Thymus (tissue), 11 donors: ENCODE data around the gene BMPR1B. TPM values are rescaled to one million over a fixed set of nuclear protein-coding genes. Genes with fewer than 3 reads are reported as not detected.
A peak's percentile ranks its signal among the peaks of the same experiment; 100 is the strongest.

Experiments
- DNase-seq, 9 donors: peaks; one replicate each; pipeline ENCODE4 v3.0.0-alpha.2; 2013; ENCODE audit warnings: low spot score in 9 of 9, low read depth in 6 of 9, missing footprints in 1 of 9
- H3K27ac ChIP-seq, 2 donors: one replicate each; pipeline ENCODE4 v1.5.1; 2013; ENCODE audit warnings: control low read depth in 1 of 2, low read depth in 1 of 2, low read length in 1 of 2, mild to moderate bottlenecking in 1 of 2, moderate library complexity in 1 of 2
- H3K27me3 ChIP-seq, 2 donors: one replicate each; pipeline ENCODE4 v1.5.1; 2013; ENCODE audit warnings: low read length in 1 of 2; ENCODE audit not compliant: control insufficient read depth in 2 of 2, insufficient read depth in 1 of 2
- H3K36me3 ChIP-seq, 2 donors: one replicate each; pipeline ENCODE4 v1.5.1; 2013; ENCODE audit warnings: low read length in 1 of 2, mild to moderate bottlenecking in 1 of 2, moderate library complexity in 1 of 2; ENCODE audit not compliant: control insufficient read depth in 2 of 2, insufficient read depth in 2 of 2
- H3K4me1 ChIP-seq, 2 donors: one replicate each; pipeline ENCODE4 v1.5.1; 2013; ENCODE audit warnings: low read length in 2 of 2; ENCODE audit not compliant: control insufficient read depth in 2 of 2, insufficient read depth in 2 of 2
- H3K4me3 ChIP-seq, 2 donors: one replicate each; pipeline ENCODE4 v1.5.1; 2013; ENCODE audit warnings: low read length in 2 of 2, control low read depth in 1 of 2, mild to moderate bottlenecking in 1 of 2
- H3K9me3 ChIP-seq, 2 donors: one replicate each; pipeline ENCODE4 v1.5.1; 2013; ENCODE audit warnings: low read length in 1 of 2, mild to moderate bottlenecking in 1 of 2; ENCODE audit not compliant: control insufficient read depth in 2 of 2, insufficient read depth in 1 of 2
- WGBS: extraction: QIAGEN DNeasy Blood & Tissue Kit; methylation state at CpG from one replicate; pipeline ENCODE4 v1.1.7; 2013; 5-methylcytosine and 5-hydroxymethylcytosine counted together
- polyA plus RNA-seq: library from polyadenylated mRNA; stranded (reverse); fragments of 200-250 nt; gene quantifications from one replicate; pipeline ENCODE4 v1.2.3, GENCODE V29; 2013
- total RNA-seq: library from RNA; stranded (reverse); fragments of 120-200 nt; gene quantifications from one replicate; pipeline ENCODE4 v1.2.4, GENCODE V29; 2013
- donor health status: healthy.

BMPR1B gene
- total and polyA plus RNA-seq, 2 donors, result 2.2 to 12.5 TPM

DNA sequence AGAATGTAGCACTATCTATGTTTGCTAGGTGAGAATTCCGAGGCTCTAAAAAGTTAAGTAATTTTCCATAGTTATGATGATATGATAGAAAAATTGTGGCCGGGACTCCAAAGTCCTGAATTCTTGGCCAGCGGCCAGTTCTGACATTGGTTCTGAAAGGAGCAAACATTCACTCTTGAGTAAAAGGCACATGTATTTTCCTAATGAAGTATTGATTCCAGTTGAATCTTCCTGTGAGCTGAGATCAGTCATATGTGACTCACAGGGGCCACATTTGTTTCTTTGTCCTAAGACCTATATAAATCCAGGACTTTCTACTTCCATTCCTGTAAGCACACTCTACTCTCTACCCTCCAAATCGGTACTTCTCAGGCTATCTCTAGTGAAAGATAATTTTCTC, 349.9 kb downstream of the BMPR1B start:
- no peak overlapping the region for H3K27ac ChIP-seq
- no peaks in the 10 kb centered on the region for H3K4me1 ChIP-seq
- DNase-seq, result no peak
- peaks cover 0 to 10% of the 10 kb centered on the region in 2 donors for H3K36me3 ChIP-seq
- H3K4me3 ChIP-seq, result no peak overlapping the region
- no peaks in the 10 kb centered on the region for H3K9me3 ChIP-seq
- H3K27me3 ChIP-seq, result no peaks in the 10 kb centered on the region
- 97% methylated on average over 4 of the region's 4 CpGs for WGBS

DNA sequence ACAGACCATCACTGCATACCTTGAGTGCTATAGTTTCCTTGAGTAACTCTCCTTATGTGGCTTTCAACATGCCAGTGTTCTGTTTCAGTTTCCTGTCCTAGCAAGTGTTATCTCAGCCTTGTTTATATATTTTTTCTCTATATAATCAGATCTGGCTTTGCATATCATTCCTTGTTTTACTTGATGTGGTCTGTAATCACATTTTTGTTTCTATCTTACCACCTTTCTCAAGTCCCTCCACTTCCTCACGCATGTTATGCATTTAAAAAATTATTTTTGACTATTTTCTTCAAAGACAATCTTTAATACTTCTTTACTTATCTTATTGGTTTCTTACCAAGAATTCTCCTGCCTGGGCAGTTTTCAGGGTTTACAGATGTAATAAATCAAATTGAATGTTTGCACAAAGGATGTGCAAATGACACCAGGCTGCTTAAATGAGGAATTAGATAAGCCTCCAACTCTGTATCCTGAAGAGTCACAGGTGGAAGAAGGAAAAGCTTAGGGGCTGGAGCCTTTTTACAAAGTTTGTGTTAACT, 351.2 kb downstream of the BMPR1B start:
- no peaks in the 10 kb centered on the region for H3K9me3 ChIP-seq
- H3K27me3 ChIP-seq, result no peaks in the 10 kb centered on the region
- H3K4me3 ChIP-seq, result no peak overlapping the region
- H3K36me3 ChIP-seq, result peaks cover 0 to 10% of the 10 kb centered on the region in 2 donors
- DNase-seq, result no peak
- H3K27ac ChIP-seq, result no peak overlapping the region
- WGBS, result 92% methylated on average over 1 of the region's 1 CpG
- no peaks in the 10 kb centered on the region for H3K4me1 ChIP-seq

DNA sequence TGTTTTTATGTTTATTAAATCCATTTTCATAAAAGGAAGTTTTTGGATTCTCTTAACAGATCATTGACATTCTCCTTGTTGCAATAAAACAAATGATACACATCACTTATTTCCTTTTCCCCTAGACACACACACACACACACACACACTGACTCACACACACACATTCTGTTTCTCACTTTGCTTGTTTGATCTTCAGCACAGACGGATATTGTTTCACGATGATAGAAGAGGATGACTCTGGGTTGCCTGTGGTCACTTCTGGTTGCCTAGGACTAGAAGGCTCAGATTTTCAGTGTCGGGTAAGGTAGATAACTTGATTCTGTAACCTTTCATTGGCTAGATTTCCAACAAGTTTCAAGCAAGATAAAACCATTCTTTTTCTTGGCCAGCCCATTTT, 356.8 kb downstream of the BMPR1B start:
- Histone ChIP-seq H3K36me3 (peaks cover 0 to 21% of the 10 kb centered on the region in 2 donors), H3K27ac (no peak overlapping the region), H3K4me1 (no peaks in the 10 kb centered on the region), H3K4me3 (no peak overlapping the region), H3K27me3 (no peaks in the 10 kb centered on the region), H3K9me3 (no peaks in the 10 kb centered on the region)
- no peak for DNase-seq
- WGBS, result 91% methylated on average over 3 of the region's 3 CpGs

DNA sequence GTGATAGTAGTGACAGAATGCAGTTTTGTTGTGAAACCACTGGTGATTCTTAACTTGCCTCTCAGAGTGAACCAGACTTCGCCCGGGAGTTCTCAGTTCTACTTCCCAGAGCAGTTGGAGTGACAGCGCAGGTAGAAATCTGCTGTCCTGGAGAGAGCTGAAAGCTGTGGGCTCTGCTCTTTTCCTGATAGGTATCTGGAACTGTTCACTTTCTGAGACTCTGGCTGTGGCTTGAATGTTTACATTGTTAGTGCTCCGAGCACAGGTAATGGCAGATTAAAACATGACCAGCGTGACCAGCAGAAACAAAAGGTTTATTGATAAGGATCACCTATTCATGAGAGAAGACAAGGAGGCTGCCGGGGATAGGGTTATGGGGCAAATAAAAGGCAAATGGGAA, 360.7 kb downstream of the BMPR1B start:
- no peak overlapping the region for H3K4me3 ChIP-seq
- 96% methylated on average over 6 of the region's 6 CpGs for WGBS
- no peaks in the 10 kb centered on the region for H3K27me3 ChIP-seq
- no peak for DNase-seq
- H3K9me3 ChIP-seq, result no peaks in the 10 kb centered on the region
- H3K36me3 ChIP-seq, result peaks cover 0 to 21% of the 10 kb centered on the region in 2 donors
- H3K4me1 ChIP-seq, result no peaks in the 10 kb centered on the region
- H3K27ac ChIP-seq, result no peak overlapping the region

DNA sequence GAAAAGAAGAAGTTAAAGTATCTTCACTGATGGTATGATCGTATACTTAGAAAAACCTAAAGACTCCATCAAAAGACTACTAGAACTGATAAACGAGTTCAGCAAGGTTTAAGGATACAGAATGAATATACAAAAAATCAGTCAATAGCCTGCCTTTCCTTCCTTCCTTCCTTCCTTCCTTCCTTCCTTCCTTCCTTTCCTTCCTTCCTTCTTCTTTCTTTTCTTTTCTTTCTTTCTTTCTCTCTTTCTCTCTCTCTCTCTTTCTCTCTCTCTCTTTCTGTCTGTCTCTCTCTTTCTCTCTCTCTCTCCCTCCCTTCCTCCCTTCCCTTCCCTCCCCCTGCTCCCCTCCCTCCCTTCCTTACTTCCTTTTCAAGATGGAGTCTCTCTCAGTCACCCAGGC, 362.7 kb downstream of the BMPR1B start:
- H3K4me1 ChIP-seq, result no peaks in the 10 kb centered on the region
- DNase-seq, result no peak
- H3K36me3 ChIP-seq, result peaks cover 0 to 20% of the 10 kb centered on the region in 2 donors
- 98% methylated on average over 2 of the region's 2 CpGs for WGBS
- no peak overlapping the region for H3K27ac ChIP-seq
- H3K4me3 ChIP-seq, result no peak overlapping the region
- no peaks in the 10 kb centered on the region for H3K27me3 ChIP-seq
- no peaks in the 10 kb centered on the region for H3K9me3 ChIP-seq

DNA sequence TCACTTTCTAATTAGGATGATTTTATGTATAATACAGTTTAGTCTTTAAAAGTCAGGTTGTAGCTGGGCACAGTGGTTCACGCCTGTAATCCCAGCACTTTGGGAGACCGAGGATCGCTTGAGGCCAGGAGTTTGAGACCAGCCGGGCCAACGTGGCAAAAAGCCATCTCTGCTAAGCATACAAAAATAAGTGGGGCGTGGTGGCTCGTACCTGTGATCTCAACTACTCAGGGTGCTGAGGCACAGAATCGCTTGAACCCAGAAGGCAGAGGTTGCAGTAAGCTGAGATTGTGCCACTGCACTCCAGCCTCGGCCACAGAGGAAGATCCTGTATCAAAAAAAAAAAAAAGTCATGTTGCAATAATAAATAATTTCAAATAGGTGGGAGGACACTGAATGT, 364.2 kb downstream of the BMPR1B start:
- Histone ChIP-seq H3K27me3 (no peaks in the 10 kb centered on the region), H3K4me1 (no peaks in the 10 kb centered on the region), H3K36me3 (peaks cover 3 to 12% of the 10 kb centered on the region in 2 donors), H3K27ac (no peak overlapping the region), H3K9me3 (no peaks in the 10 kb centered on the region), H3K4me3 (no peak overlapping the region)
- no peak for DNase-seq
- WGBS, result 90% methylated on average over 9 of the region's 9 CpGs

DNA sequence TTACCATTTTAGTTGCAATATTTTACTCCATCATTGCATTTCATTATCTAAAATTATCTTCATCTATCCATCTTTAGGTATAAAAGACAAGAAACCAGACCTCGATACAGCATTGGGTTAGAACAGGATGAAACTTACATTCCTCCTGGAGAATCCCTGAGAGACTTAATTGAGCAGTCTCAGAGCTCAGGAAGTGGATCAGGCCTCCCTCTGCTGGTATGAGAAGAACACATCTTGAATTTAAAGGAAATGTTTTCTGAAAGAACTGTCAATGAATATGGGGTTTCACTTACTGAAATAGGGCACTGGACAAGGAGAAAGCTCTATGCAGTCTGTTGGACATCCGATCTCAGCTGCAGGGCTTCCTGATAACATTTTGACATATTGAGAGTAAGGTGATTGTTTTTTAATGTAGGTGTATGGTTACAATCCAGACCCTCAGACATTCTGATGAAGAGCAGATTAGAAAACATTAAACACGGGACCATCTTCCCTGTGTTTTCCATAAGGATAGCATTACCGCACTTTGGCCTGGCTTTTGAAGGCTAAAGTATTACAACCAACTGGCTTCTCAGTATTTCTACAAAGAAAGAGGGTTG, 367.2 kb downstream of the BMPR1B start:
- Histone ChIP-seq H3K9me3 (no peaks in the 10 kb centered on the region), H3K36me3 (peaks cover 3 to 7% of the 10 kb centered on the region in 2 donors), H3K4me3 (no peak overlapping the region), H3K27ac (no peak overlapping the region), H3K27me3 (no peaks in the 10 kb centered on the region), H3K4me1 (no peaks in the 10 kb centered on the region)
- DNase-seq, result peak in 5 of 9 donors; percentile 3 to 37 (median 14)
- WGBS, result 79% methylated on average over 4 of the region's 4 CpGs

DNA sequence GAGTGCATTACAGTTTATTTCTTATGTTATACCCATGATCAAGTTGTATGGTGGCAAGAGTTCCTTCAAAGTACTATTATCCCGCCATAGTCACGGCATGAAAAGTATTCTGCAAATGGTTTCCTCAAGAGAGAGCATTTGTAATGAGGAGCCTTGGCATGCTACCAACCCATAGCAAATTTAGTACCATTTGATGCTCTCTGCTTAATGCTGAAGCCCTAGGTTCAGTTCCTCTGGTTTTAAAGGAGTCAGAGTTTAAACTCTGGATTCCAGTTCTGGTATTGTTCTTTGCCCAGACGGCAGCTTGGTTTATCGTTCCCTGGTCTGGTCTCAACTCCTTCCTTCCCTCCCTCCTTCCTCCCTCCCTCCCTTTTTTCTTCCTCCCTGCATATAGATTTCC, 371.3 kb downstream of the BMPR1B start:
- no peak overlapping the region for H3K27ac ChIP-seq
- H3K36me3 ChIP-seq, result peaks cover 3 to 14% of the 10 kb centered on the region in 2 donors
- 93% methylated on average over 4 of the region's 4 CpGs for WGBS
- H3K9me3 ChIP-seq, result peaks cover 0 to 6% of the 10 kb centered on the region in 2 donors
- H3K27me3 ChIP-seq, result no peaks in the 10 kb centered on the region
- no peak overlapping the region for H3K4me3 ChIP-seq
- H3K4me1 ChIP-seq, result no peaks in the 10 kb centered on the region
- DNase-seq, result no peak

DNA sequence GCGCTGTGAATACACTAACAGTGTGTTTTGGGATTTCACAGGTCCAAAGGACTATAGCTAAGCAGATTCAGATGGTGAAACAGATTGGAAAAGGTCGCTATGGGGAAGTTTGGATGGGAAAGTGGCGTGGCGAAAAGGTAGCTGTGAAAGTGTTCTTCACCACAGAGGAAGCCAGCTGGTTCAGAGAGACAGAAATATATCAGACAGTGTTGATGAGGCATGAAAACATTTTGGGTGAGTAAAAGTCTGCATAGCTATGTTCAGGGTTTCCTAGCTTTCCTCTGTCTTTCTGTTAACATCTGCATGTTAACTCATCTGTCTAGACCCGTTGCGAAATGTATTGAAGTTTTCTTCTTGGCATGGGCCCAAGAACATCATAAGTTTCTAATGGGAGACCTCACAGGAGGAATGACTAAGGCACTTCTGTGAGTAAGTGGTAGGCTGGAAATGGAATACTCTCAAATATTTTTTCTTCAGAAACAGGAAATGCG, 372.1 kb downstream of the BMPR1B start:
- WGBS, result 31% methylated on average over 7 of the region's 7 CpGs
- DNase-seq, result peak in 2 of 9 donors; percentile 9 to 47
- H3K9me3 ChIP-seq, result peaks cover 0 to 6% of the 10 kb centered on the region in 2 donors
- H3K4me1 ChIP-seq, result no peaks in the 10 kb centered on the region
- no peak overlapping the region for H3K27ac ChIP-seq
- no peaks in the 10 kb centered on the region for H3K27me3 ChIP-seq
- H3K36me3 ChIP-seq, result peaks cover 3 to 14% of the 10 kb centered on the region in 2 donors
- H3K4me3 ChIP-seq, result no peak overlapping the region
